ENCODE results near the gene FGF8.

The FGF8 gene

DNA sequence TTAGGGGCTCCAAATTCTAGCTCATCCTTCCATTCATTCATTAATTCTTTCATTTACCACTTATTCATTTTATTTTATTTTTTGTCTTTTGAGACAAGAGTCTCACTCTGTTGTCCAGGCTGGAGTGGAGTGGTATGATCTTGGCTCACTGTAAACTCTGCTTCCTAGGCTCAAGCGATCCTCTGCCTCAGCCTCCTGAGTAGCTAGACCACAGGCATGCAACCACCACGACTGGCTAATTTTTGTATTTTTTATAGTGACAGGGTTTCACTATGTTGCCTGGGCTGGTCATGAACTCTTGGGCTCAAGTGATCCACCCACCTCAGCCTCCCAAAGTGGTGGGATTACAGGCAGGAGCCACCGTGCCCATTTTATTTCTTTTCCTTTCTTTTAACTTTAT is 31.6 kb downstream of the FGF8 start:
- H3K4me3 ChIP-seq (ENCODE audit: low read depth, low read length): no peak overlapping the region

GRCh38 chr10:101741938-101742337 is 34.0 kb downstream of the FGF8 start:
- no peak overlapping the region for H3K4me3 ChIP-seq (ENCODE audit: low read depth, low read length)

- H3K4me3 ChIP-seq (ENCODE audit: low read depth, low read length): no peak overlapping the region
These were observed 39.2 kb downstream of the FGF8 start for GRCh38 chr10:101736666-101737065.

- H3K4me3 ChIP-seq (ENCODE audit: low read depth, low read length): no peak overlapping the region
These were observed 43.8 kb downstream of the FGF8 start for GRCh38 chr10:101732096-101732495.

DNA sequence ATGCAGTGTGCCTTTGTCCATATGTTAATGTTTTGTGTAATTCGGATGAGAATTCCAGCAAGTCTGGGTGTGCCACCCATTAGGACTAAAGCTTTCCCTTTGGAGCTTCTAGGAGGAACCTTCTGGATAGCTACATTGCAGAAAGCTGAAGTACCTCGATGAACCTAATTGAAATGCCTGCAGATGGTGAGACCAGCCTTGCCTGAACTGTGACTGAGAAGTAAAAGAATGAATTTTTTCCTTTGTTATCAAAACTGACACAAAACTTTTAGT is 49.9 kb downstream of the FGF8 start:
- H3K4me3 ChIP-seq (ENCODE audit: low read depth, low read length): no peak overlapping the region

DNA sequence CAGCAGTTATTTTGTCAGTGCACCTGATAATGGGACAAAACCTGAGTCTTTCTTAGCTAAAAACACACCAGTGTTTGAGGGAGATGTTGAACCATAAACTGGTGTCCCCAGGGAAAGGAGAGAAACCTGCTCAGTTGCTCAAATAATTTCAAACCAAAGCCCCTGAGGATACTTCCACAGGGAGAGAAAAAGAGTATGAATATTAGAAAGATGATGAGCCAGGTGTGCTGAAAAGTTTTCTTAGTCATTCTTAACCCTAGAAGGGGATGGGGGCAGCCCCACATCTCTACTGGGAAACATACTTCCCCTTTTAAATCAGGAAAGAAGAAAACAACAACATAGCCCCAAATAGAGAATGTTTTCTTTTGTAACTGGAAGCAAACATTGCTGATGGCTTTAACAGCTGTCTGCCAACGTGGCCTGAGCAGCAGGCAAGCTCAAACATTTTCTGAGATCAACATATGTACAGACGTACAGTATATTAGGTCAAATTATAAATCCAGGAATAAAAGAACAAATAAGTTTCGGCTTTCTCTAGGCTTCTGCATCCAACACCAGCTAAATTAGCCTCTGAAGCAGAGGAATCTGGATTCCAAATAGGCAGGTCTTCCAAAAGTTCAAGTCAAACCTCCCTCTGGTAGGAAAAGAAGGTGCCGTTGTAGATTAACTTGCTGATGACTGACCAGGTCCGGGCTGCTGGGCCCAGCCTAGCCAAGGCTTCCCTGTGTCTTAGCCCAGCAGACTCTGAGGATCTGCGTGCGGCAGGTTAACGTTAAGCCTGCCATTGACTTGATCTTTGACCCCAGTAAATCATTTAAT is 50.4 kb downstream of the FGF8 start:
- no peak overlapping the region for H3K4me3 ChIP-seq (ENCODE audit: low read depth, low read length)

GRCh38 chr10:101724446-101724845 is 51.5 kb downstream of the FGF8 start:
- H3K4me3 ChIP-seq (ENCODE audit: low read depth, low read length): no peak overlapping the region

GRCh38 chr10:101723176-101723575 is 52.7 kb downstream of the FGF8 start:
- H3K4me3 ChIP-seq (ENCODE audit: low read depth, low read length): no peak overlapping the region

DNA sequence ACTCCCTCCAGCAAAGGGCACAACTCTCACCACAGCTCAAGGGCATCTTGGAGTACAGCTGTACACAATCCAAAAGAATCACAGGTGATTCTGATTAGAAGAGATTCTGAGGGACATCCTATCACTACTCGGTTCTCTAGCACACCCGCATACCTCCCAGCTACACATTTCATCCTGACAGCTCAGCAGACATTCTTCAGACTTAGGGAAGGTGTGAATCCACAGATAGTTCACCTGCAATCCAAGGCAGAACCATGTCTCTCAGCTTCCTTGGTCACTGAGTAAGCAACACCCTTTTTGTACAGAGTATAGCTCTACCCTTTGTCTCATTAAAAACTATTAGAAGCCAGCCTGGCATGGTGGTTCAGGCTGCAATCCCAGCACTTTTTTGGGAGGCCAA is 54.1 kb downstream of the FGF8 start:
- no peak overlapping the region for H3K4me3 ChIP-seq (ENCODE audit: low read depth, low read length)

- no peak overlapping the region for H3K4me3 ChIP-seq (ENCODE audit: low read depth, low read length)
These were observed 55.2 kb downstream of the FGF8 start for GRCh38 chr10:101720606-101721230.

Measured in iPS-11a (cell line).